GM20431 (cell line): ENCODE results near the gene RHBDL3.
"Not testable (repeated sequence)": the region's sequence is repeated elsewhere in the genome, so short reads cannot be mapped to it uniquely, and the experiment has no call there.

Source experiments
- in situ Hi-C: fragments of 300-500 bp; cut with MseI, MboI; formaldehyde crosslinking; loops from one replicate; pipeline ENCODE4 v1.15.0; 2020; ENCODE audit warnings: low sequenced_read_pairs; ENCODE audit not compliant: unreplicated experiment

Gene RHBDL3

GRCh38 chr17:32265192-32265923 is at the start of gene RHBDL3:
Gene RHBDL3, plus strand, starts transcription at chr17:32265832. Its CDS starts 358 bp downstream, at chr17:32266190.
- in situ Hi-C loops, result no loop called here

GRCh38 chr17:32222621-32223020 is 43.0 kb upstream of the RHBDL3 start:
- in situ Hi-C loops, result no loop called here

- in situ Hi-C loops, result no loop called here
Observed at GRCh38 chr17:32223703-32224102, 41.9 kb upstream of the RHBDL3 start.

GRCh38 chr17:32226886-32227285 is 38.7 kb upstream of the RHBDL3 start:
- in situ Hi-C loops, result no loop called here

- in situ Hi-C loops, result no loop called here
Observed at GRCh38 chr17:32227910-32228309, 37.7 kb upstream of the RHBDL3 start.

- in situ Hi-C loops, result no loop called here
Observed at GRCh38 chr17:32235588-32235987, 30.0 kb upstream of the RHBDL3 start.

- in situ Hi-C loops, result no loop called here
Observed at GRCh38 chr17:32239456-32239855, 26.2 kb upstream of the RHBDL3 start.

GRCh38 chr17:32240750-32241149 is 24.9 kb upstream of the RHBDL3 start:
- in situ Hi-C loops, result loop anchor here (10.0 kb wide), 1 partner anchor 84 kb away; no protein-coding TSS in a partner anchor

GRCh38 chr17:32241640-32242039 is 24.0 kb upstream of the RHBDL3 start:
- in situ Hi-C loops, result loop anchor here (10.0 kb wide), 1 partner anchor 83 kb away; no protein-coding TSS in a partner anchor

GRCh38 chr17:32249475-32249874 is 16.2 kb upstream of the RHBDL3 start:
- in situ Hi-C loops, result loop anchor here (10.0 kb wide), 1 partner anchor 75 kb away; no protein-coding TSS in a partner anchor

GRCh38 chr17:32253117-32253611 is 12.5 kb upstream of the RHBDL3 start:
- in situ Hi-C loops, result no loop called here

- in situ Hi-C loops, result no loop called here
Observed at GRCh38 chr17:32256012-32256700, 9.5 kb upstream of the RHBDL3 start.

GRCh38 chr17:32256701-32257019 is 9.0 kb upstream of the RHBDL3 start:
- in situ Hi-C loops, result no loop called here

GRCh38 chr17:32258383-32259140 is 7.1 kb upstream of the RHBDL3 start:
- in situ Hi-C loops, result no loop called here

- in situ Hi-C loops, result no loop called here
Observed at GRCh38 chr17:32259586-32259985, 6.0 kb upstream of the RHBDL3 start.

GRCh38 chr17:32261417-32261736 is 4.3 kb upstream of the RHBDL3 start:
- in situ Hi-C loops, result no loop called here

GRCh38 chr17:32261936-32262510 is 3.6 kb upstream of the RHBDL3 start:
- in situ Hi-C loops, result no loop called here

GRCh38 chr17:32263515-32263914 is 2.1 kb upstream of the RHBDL3 start:
- in situ Hi-C loops, result not testable (repeated sequence)

- in situ Hi-C loops, result no loop called here
Observed at GRCh38 chr17:32264140-32264799, 1.4 kb upstream of the RHBDL3 start.

GRCh38 chr17:32264823-32265191 is 825 bp upstream of the RHBDL3 start:
- in situ Hi-C loops, result no loop called here
